T1000 (cell line): ENCODE measurements around the gene DGKA.

ENCODE experiments used
- DNase-seq: peaks from one replicate; lab custom pipeline; 2025; ENCODE audit warnings: mixed read lengths; lab: John Stamatoyannopoulos, UW

DGKA gene

GRCh38 chr12:55931780-55932550, 1.0 kb downstream of the DGKA start:
- DNase-seq, result no peak

GRCh38 chr12:55932551-55932910, 1.6 kb downstream of the DGKA start:
- no peak for DNase-seq

GRCh38 chr12:55933169-55933798, 2.3 kb downstream of the DGKA start:
- peak; percentile 33 for DNase-seq

DNA sequence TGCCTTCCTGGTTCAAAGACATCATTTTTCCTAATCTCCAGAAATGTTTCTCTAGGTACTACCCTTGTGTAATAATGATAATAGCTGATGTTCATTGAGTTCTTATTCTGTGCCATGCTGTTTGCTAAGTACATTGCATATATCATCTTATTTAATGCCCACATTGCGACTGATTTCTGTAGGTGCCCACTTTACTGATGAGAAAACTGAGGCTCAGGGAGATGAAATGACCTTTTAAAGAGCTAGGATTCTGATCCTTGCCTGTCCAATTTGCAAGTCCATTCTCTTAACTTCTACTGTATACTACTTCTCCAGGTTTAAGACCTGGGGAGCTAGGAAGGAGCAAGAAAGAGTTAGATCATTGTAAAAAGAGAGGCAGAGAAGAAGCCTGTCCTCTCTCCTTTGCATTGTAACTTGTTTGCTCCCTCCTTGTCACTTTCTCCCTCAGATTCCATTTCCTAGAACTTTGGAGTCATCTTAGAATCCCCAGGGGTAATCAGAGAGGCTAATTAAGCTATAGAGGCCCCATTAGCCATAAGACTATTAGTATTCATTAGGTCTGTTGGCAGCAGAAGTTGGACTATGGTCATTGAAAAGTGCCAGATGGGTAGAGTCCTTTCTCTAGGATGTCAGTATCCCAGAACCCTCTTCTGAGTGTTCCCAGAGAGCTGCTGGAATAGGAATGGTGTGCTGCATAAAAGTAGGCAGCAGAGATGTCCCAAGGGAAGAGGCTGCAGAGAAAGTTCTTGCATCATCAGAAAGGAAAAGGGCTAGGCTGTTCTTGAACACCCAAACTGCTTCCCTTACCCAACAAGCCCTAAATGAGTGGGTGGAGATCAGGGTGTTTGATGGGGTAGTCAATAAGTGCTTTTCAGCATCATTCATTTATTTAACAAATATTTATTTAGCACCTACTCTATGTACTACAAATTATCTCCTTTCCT, 3.1 kb downstream of the DGKA start:
- DNase-seq, result no peak

GRCh38 chr12:55934773-55935172, 3.8 kb downstream of the DGKA start:
- DNase-seq, result no peak

DNA sequence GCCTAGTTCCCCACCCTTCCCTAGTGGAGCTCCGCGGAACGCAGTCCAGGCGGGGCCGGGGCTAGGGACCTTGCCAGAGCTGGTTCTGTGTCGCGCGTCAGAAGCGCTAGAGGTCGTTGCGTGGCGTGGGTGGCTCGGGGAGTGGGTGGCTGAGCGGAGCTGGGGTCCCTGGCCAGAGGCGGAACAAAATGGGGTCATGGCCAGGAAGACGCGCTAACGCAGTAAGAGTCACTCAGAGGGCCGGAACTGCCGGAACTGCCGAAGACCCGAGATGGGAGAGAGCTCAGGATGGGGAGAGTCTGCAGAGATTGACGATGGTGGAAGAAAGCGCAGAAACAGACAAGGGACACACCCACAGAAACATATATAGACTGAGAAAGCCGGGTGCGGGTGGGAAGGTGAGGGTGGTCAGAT, 4.8 kb downstream of the DGKA start:
- no peak for DNase-seq

DNA sequence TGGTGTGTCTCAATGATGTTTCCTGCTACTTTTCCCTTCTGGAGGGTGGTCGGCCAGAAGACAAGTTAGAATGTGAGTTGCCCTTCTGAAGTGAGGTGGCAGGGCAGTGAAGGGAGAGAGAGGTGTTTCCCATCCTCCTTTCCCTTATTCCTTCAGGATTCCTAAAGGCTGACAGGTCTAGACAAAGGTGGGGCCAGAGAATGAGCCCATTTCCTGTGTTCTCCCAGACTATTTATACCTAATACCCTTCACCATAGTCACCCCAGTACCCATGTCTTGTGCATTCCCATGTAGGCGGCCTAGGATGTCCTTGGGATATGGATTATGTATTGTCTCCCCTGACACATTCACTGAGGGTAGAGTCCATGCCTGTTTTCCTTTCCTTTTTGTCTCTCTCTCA, 7.0 kb downstream of the DGKA start:
- DNase-seq, result no peak

- no peak for DNase-seq
Measured at GRCh38 chr12:55938826-55939501, 8.0 kb downstream of the DGKA start.

GRCh38 chr12:55940065-55940732, 9.2 kb downstream of the DGKA start:
- DNase-seq, result peak; percentile 74

GRCh38 chr12:55942055-55942454, 11.1 kb downstream of the DGKA start:
- DNase-seq, result no peak

DNA sequence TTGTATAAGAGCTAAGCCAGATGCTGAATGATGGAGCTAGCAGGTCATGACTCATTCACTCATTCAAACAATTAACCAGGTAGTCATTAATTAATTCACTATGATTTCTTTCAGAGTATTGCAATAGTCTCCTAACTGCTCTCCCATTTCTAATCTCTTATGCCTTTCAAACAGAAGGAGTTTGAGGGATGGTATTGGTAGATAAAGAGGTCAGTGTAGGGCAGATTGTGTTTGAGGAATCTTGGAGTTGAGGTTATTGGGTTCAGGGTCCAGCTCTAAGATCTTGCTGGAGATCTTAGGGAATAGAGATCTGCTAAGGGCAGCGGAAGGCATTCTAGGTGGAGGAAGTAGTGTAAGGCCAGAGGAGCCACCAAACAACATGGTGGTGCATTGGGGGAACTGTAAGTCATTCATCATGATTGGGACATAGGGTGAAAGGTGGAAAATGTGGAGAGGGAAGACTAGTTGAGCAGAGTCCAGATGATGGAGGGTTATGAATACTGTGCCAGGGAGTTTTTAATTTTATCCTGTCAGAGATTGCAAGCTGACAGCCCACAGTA, 11.7 kb downstream of the DGKA start:
- no peak for DNase-seq

- DNase-seq, result no peak
Measured at GRCh38 chr12:55946553-55946952, 15.6 kb downstream of the DGKA start.

DNA sequence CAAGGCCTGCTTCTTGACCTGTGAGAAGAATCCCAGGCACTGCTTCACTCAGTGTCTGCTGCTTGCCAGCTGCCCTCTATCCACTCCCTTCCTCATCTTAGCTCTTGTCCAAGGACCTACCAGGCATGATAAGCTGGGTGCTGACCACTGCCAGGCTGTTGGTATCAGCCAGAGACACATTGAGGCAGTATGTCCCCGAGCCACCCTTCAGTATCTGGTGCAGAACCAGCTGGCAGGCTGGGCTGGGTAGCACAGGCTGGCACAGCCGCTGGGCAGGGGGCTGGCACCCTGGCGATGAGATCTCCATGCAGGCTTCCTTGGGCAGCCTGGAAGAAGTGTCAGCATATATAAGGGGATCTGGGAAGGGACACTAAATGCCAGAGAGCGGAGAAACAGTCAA, 24.4 kb downstream of the DGKA start:
- DNase-seq, result no peak

DNA sequence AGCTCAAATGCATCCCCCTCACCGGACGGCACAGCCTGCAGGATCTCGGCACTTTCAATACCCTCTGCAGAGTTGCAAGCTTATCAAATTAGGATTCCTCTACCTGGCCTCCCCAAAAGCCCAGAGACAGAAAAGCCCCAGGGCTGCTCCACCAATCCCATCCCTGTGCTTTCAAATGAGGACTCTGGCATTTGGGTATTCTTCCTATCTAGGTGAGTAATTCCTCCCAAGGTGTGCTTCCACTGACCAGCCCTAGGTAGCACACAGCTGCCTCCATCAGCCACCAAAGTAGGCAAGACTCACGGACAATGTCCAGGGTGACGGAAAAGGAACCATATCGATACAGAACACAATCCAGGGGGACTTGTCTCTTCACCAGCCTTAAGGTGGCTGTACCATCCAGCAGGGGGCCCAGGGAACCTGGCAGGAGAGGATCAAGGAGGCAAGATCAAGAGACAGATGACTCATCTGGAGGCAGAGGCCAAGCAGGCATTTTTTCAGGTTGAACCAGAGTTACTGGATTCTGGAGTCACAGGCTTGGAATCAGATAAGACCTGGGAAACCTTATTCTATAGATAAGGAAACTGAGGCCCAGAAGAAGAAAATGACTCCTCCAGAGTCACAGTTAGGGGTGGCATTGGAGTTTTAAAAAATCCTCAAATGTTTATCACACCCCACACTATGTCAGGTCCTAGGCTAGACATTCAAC, 25.0 kb downstream of the DGKA start:
- DNase-seq, result no peak

DNA sequence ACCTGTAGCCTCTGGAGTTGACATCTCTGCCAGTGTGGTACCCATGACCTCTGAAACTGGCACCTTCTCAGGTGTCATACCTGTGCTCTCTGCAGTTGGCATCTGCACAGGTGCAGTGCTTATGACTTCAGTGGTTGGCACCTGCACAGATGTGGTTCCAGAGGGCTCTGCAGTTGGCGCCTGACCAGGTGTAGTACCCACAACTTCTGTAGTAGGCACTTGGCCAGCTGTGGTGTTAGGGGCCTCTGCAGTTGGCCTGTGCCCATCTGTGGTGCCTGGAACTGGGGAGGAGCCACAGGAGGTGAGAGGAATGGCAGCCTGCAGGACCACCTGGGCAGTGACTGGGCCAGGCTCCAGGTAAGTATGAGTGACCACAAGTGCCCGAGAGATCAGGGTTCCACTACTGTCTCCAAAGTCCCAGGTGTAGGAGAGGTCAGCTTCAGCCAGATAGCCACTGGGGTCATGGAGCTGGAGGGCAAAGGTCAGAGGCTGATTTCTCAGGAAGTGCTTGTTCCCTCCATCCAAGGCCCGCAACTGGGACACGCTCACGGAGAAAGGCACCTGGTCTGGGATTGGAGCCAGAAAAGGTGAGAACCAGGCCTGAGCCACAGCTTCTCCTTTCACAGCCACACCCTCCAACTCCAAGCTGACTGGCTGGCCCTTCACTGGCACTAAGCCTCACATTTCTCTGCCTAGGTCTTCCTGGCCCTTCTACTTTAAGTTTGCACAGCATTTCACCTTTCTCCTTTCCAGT, 26.3 kb downstream of the DGKA start:
- DNase-seq, result no peak

GRCh38 chr12:55963760-55964159, 32.8 kb downstream of the DGKA start:
- no peak for DNase-seq

GRCh38 chr12:55965240-55965639, 34.3 kb downstream of the DGKA start:
- DNase-seq, result no peak

- no peak for DNase-seq
Measured at GRCh38 chr12:55965941-55966407, 35.0 kb downstream of the DGKA start, which contains the start of gene PMEL. PMEL (minus strand) TSS chr12:55966042; CDS start chr12:55966011, 31 bp downstream.
